HepG2 (cell line): ENCODE data around the gene SLC12A9. TPM values are rescaled to one million over a fixed set of nuclear protein-coding genes. Genes with fewer than 3 reads are reported as not detected.
A peak's percentile ranks its signal among the peaks of the same experiment; 100 is the strongest.

Experiments used
- ARHGAP35 ChIP-seq: sonication (generic); formaldehyde crosslinking; IDR thresholded peaks from 2 replicates; pipeline ENCODE4 v1.9.0; 2022; ENCODE audit warnings: mild to moderate bottlenecking, inconsistent platforms, moderate library complexity, missing genetic modification reagents, borderline replicate concordance
- CEBPB ChIP-seq: IDR thresholded peaks from 2 replicates; pipeline ENCODE4 v1.6.1; 2011; ENCODE audit warnings: low read depth, low read length, improper control_type of control experiment, borderline replicate concordance
- MAFK ChIP-seq, 2 experiments: IDR thresholded peaks in 1 of 2; conservative IDR thresholded peaks in 1 of 2; 2 replicates each; pipeline ENCODE4 v1.6.1; 2011; ENCODE audit warnings: improper control_type of control experiment in 2 of 2, low read length in 2 of 2
- MYC ChIP-seq: sonication (generic); formaldehyde crosslinking; IDR thresholded peaks from 2 replicates; pipeline ENCODE4 v1.9.0; 2021; ENCODE audit warnings: missing genetic modification reagents, borderline replicate concordance
- NCOA1 ChIP-seq: sonication (generic); formaldehyde crosslinking; IDR thresholded peaks from 2 replicates; pipeline ENCODE4 v1.9.0; 2021; ENCODE audit warnings: missing genetic modification reagents
- RAD21 ChIP-seq: fragments of 450-650 bp; formaldehyde crosslinking; IDR thresholded peaks from 2 replicates; pipeline ENCODE4 v1.5.0; 2020; ENCODE audit warnings: mild to moderate bottlenecking
- RXRA ChIP-seq: sonication (generic); formaldehyde crosslinking; IDR thresholded peaks from 2 replicates; pipeline ENCODE4 v1.5.1; 2020; ENCODE audit warnings: missing genetic modification reagents
- SAP130 ChIP-seq: IDR thresholded peaks from 2 replicates; pipeline ENCODE4 v1.6.1; 2016; ENCODE audit warnings: low read depth
- SMC3 ChIP-seq: IDR thresholded peaks from 2 replicates; pipeline ENCODE4 v1.6.1; 2011; ENCODE audit warnings: low read length, improper control_type of control experiment
- ZGPAT ChIP-seq: IDR thresholded peaks from 2 replicates; pipeline ENCODE4 v1.6.1; 2016; ENCODE audit warnings: mild to moderate bottlenecking
- ZNF441 ChIP-seq: sonication (generic); formaldehyde crosslinking; IDR thresholded peaks from 2 replicates; pipeline ENCODE4 v1.7.0; 2021; ENCODE audit warnings: missing genetic modification reagents, borderline replicate concordance
- ZNF563 ChIP-seq: sonication (generic); formaldehyde crosslinking; IDR thresholded peaks from 2 replicates; pipeline ENCODE4 v1.8.0; 2022; ENCODE audit warnings: mild to moderate bottlenecking, moderate library complexity, missing genetic modification reagents
- ZNF629 ChIP-seq: sonication (generic); formaldehyde crosslinking; conservative IDR thresholded peaks from 2 replicates; pipeline ENCODE4 v1.5.0; 2020; ENCODE audit warnings: missing genetic modification reagents
- polyA plus RNA-seq, 8 experiments: library from polyadenylated mRNA; depleted of rRNA in 3 of 8; stranded (reverse) in 7 of 8; unstranded in 1 of 8; fragments of >200 nt; fragmentation: Illumina TruSeq in 4 of 8; extraction: Trizol in 4 of 8; gene quantifications; 2 replicates each; pipeline versions ENCODE4 v1.2.1 to v1.2.3, GENCODE V29; 2011 to 2016; ENCODE audit warnings: low read depth in 4 of 8, missing spikeins in 1 of 8, mixed read lengths in 1 of 8; ENCODE audit not compliant: insufficient read depth in 1 of 8
- total RNA-seq, 5 experiments: library from RNA; depleted of rRNA; stranded (reverse); fragments of >200 nt; fragmentation: Illumina TruSeq; extraction: Trizol; gene quantifications; 2 replicates each; pipeline ENCODE4 v1.2.3, GENCODE V29; 2016; ENCODE audit warnings: low read depth in 1 of 5
- TF ChIP-seq, protein P1 (sequence below): sonication (generic); formaldehyde crosslinking; IDR thresholded peaks from 2 replicates; pipeline ENCODE4 v1.5.0; 2020; ENCODE audit warnings: mild to moderate bottlenecking, missing genetic modification reagents
- TF ChIP-seq, protein P2 (sequence below): sonication (generic); formaldehyde crosslinking; IDR thresholded peaks from 2 replicates; pipeline ENCODE4 v1.4.0; 2020; ENCODE audit warnings: missing genetic modification reagents
- TF ChIP-seq, protein P3 (sequence below): sonication (generic); formaldehyde crosslinking; IDR thresholded peaks from 2 replicates; pipeline ENCODE4 v1.4.0; 2020; ENCODE audit warnings: missing genetic modification reagents
- TF ChIP-seq, protein P4 (sequence below): sonication (generic); formaldehyde crosslinking; IDR thresholded peaks from 2 replicates; pipeline ENCODE4 v1.4.0; 2020; ENCODE audit warnings: missing genetic modification reagents, mild to moderate bottlenecking, borderline replicate concordance

The SLC12A9 gene
- total and polyA plus RNA-seq, 2 of the 13 experiments (the other 11 are each of a cell fraction or from before 2014, with no cell fraction given) = 8.7 to 16.6 TPM

DNA sequence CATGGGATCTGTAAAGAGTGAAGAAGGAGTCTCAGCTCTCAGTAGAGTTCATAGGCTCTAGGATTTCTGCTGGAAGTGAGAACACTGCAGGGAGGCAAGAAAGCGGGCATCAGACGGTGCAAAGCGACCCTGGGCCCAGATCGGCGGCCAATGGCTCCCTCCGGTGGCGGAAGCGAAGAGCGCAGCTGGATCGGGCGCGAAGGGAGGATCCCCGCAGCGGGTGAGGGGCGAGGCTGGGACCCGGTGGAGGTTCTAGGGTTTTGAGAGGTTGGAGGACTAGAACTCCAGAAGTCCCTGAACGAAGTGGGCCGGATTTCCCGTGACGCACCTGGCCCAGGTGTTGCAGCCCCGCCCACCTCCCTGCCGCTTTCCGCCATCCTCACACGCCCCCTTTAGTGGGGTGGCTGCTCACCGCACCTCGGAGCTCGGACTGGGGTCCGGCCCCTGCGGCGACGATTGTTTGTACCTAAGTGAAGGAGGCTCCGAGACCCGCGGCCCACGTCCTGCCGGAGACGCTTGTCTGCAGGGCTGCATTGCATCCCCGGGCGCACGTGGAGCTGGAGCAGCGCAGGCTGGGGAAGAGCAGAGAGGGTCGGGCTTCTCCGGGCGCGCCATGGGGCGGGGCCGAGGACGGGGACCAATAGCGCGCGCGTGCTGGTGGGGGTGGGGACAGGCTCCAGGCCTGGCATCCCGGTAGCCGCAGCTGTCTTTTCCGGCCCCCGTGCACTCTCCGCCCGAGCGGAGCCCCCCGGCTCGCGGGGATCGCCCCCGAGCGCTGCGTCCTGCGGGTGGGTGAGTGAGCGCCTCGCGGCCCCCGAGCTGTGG, at the start of gene SLC12A9 (continued):
- TF ChIP-seq NCOA1 (CRISPR knock-in tag) (peak; percentile 19; the same call in 1 of the 2 replicates), MAFK (conservative IDR thresholded peaks at IDR 0.05 in 1 of 2, IDR thresholded peaks at IDR 0.05 in 1 of 2; ENCODE audit: low read length in 2 of 2) (no peak), ZGPAT (CRISPR knock-in tag) (peak; percentile 65; the same call in 1 of the 2 replicates), RAD21 (CRISPR knock-in tag) (peak; percentile 97), CEBPB (no peak), ZNF441 (CRISPR knock-in tag) (0 out of 2 replicates have a peak, but pooled peaks have one; percentile 14), SAP130 (CRISPR knock-in tag) (peak; percentile 97), ZNF629 (CRISPR knock-in tag) (no peak), ARHGAP35 (CRISPR knock-in tag) (peak; percentile 60; the same call in 1 of the 2 replicates), SMC3 (peak; percentile 72), MYC (CRISPR knock-in tag) (peak; percentile 96), RXRA (CRISPR knock-in tag) (peak; percentile 58; the same call in 1 of the 2 replicates), ZNF563 (CRISPR knock-in tag) (0 out of 2 replicates have a peak, but pooled peaks have one; percentile 17)
- TF ChIP-seq, protein P1, sequence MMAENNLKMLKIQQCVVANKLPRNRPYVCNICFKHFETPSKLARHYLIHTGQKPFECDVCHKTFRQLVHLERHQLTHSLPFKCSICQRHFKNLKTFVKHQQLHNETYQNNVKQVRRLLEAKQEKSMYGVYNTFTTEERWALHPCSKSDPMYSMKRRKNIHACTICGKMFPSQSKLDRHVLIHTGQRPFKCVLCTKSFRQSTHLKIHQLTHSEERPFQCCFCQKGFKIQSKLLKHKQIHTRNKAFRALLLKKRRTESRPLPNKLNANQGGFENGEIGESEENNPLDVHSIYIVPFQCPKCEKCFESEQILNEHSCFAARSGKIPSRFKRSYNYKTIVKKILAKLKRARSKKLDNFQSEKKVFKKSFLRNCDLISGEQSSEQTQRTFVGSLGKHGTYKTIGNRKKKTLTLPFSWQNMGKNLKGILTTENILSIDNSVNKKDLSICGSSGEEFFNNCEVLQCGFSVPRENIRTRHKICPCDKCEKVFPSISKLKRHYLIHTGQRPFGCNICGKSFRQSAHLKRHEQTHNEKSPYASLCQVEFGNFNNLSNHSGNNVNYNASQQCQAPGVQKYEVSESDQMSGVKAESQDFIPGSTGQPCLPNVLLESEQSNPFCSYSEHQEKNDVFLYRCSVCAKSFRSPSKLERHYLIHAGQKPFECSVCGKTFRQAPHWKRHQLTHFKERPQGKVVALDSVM (CRISPR knock-in tag) = peak; percentile 77
- TF ChIP-seq, protein P2, sequence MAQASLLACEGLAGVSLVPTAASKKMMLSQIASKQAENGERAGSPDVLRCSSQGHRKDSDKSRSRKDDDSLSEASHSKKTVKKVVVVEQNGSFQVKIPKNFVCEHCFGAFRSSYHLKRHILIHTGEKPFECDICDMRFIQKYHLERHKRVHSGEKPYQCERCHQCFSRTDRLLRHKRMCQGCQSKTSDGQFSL (CRISPR knock-in tag) = peak; percentile 54; the same call in 1 of the 2 replicates
- TF ChIP-seq, protein P3, sequence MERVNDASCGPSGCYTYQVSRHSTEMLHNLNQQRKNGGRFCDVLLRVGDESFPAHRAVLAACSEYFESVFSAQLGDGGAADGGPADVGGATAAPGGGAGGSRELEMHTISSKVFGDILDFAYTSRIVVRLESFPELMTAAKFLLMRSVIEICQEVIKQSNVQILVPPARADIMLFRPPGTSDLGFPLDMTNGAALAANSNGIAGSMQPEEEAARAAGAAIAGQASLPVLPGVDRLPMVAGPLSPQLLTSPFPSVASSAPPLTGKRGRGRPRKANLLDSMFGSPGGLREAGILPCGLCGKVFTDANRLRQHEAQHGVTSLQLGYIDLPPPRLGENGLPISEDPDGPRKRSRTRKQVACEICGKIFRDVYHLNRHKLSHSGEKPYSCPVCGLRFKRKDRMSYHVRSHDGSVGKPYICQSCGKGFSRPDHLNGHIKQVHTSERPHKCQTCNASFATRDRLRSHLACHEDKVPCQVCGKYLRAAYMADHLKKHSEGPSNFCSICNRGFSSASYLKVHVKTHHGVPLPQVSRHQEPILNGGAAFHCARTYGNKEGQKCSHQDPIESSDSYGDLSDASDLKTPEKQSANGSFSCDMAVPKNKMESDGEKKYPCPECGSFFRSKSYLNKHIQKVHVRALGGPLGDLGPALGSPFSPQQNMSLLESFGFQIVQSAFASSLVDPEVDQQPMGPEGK (CRISPR knock-in tag) = peak; percentile 56; the same call in 1 of the 2 replicates
- TF ChIP-seq, protein P4, sequence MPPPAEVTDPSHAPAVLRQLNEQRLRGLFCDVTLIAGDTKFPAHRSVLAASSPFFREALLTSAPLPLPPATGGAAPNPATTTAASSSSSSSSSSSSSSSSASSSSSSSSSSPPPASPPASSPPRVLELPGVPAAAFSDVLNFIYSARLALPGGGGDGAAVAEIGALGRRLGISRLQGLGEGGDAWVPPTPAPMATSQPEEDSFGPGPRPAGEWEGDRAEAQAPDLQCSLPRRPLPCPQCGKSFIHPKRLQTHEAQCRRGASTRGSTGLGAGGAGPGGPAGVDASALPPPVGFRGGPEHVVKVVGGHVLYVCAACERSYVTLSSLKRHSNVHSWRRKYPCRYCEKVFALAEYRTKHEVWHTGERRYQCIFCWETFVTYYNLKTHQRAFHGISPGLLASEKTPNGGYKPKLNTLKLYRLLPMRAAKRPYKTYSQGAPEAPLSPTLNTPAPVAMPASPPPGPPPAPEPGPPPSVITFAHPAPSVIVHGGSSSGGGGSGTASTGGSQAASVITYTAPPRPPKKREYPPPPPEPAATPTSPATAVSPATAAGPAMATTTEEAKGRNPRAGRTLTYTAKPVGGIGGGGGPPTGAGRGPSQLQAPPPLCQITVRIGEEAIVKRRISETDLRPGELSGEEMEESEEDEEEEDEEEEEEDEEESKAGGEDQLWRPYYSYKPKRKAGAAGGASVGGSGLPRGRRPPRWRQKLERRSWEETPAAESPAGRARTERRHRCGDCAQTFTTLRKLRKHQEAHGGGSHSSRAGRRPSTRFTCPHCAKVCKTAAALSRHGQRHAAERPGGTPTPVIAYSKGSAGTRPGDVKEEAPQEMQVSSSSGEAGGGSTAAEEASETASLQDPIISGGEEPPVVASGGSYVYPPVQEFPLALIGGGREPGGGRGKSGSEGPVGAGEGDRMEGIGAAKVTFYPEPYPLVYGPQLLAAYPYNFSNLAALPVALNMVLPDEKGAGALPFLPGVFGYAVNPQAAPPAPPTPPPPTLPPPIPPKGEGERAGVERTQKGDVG (CRISPR knock-in tag) = peak; percentile 76; the same call in 1 of the 2 replicates
